GM23248 (cell line): ENCODE data around the gene CAMTA1. TPM values are rescaled to one million over a fixed set of nuclear protein-coding genes. Genes with fewer than 3 reads are reported as not detected.

ENCODE experiments used
- DNase-seq: peaks from one replicate; pipeline ENCODE4 v3.0.0-alpha.2; 2015
- H2AFZ ChIP-seq: fragments of 200-600 bp; sonication (generic); 2 replicates; pipeline ENCODE4 v1.6.1; 2016; ENCODE audit warnings: antibody characterized with exemption
- H3F3A ChIP-seq: fragments of 200-600 bp; sonication (generic); 2 replicates; pipeline ENCODE4 v1.6.1; 2016; ENCODE audit warnings: mild to moderate bottlenecking, antibody characterized with exemption, mixed run types; ENCODE audit not compliant: insufficient read depth
- H3K27ac ChIP-seq: fragments of 200-600 bp; sonication (generic); 2 replicates; pipeline ENCODE4 v1.5.1; 2016; ENCODE audit warnings: mild to moderate bottlenecking
- H3K27me3 ChIP-seq: fragments of 200-600 bp; sonication (generic); replicated peaks from 2 replicates; pipeline ENCODE4 v1.6.1; 2016; ENCODE audit warnings: mild to moderate bottlenecking; ENCODE audit not compliant: insufficient read depth
- H3K36me3 ChIP-seq: fragments of 200-600 bp; sonication (generic); 2 replicates; pipeline ENCODE4 v1.6.1; 2016; ENCODE audit warnings: low read depth, mild to moderate bottlenecking
- H3K4me1 ChIP-seq: fragments of 200-600 bp; sonication (generic); 2 replicates; pipeline ENCODE4 v1.6.1; 2016; ENCODE audit warnings: mild to moderate bottlenecking; ENCODE audit not compliant: insufficient read depth
- H3K4me2 ChIP-seq: fragments of 200-600 bp; sonication (generic); one replicate; pipeline ENCODE4 v1.6.1; 2016; ENCODE audit warnings: mild to moderate bottlenecking; ENCODE audit not compliant: unreplicated experiment
- H3K4me3 ChIP-seq: fragments of 200-600 bp; sonication (generic); 2 replicates; pipeline ENCODE4 v1.5.1; 2016; ENCODE audit warnings: mild to moderate bottlenecking
- H3K79me2 ChIP-seq: fragments of 200-600 bp; sonication (generic); 2 replicates; pipeline ENCODE4 v1.6.1; 2016; ENCODE audit warnings: mild to moderate bottlenecking; ENCODE audit not compliant: insufficient read depth
- H3K9ac ChIP-seq: fragments of 200-600 bp; sonication (generic); 2 replicates; pipeline ENCODE4 v1.6.1; 2016; ENCODE audit warnings: mild to moderate bottlenecking
- H3K9me2 ChIP-seq: fragments of 200-600 bp; sonication (generic); 2 replicates; pipeline ENCODE4 v1.6.1; 2016; ENCODE audit warnings: mixed run types, mild to moderate bottlenecking, moderate library complexity; ENCODE audit not compliant: insufficient read depth
- H3K9me3 ChIP-seq: fragments of 200-600 bp; sonication (generic); one replicate; pipeline ENCODE4 v1.6.1; 2017; ENCODE audit warnings: low read depth
- H4K20me1 ChIP-seq: fragments of 200-600 bp; sonication (generic); 2 replicates; pipeline ENCODE4 v1.6.0; 2016; ENCODE audit not compliant: insufficient read depth
- EZH2 ChIP-seq: fragments of 200-600 bp; sonication (generic); IDR thresholded peaks from 2 replicates; pipeline ENCODE4 v1.6.1; 2018; ENCODE audit warnings: antibody characterized with exemption, mild to moderate bottlenecking; ENCODE audit not compliant: insufficient read depth, poor library complexity, severe bottlenecking
- EZH2phosphoT487 ChIP-seq: fragments of 200-600 bp; sonication (generic); IDR thresholded peaks from 2 replicates; pipeline ENCODE4 v1.6.1; 2018; ENCODE audit warnings: antibody characterized with exemption, moderate library complexity, mild to moderate bottlenecking, low read depth; ENCODE audit not compliant: insufficient read depth
- WGBS, 2 experiments: methylation state at CpG; one replicate each; pipeline ENCODE4 v1.1.6; 2015 to 2017; ENCODE audit warnings: low lambda C conversion rate in 2 of 2, low coverage in 1 of 2; ENCODE audit errors: missing lambda C conversion rate in 2 of 2; 5-methylcytosine and 5-hydroxymethylcytosine counted together
- in situ Hi-C: fragments of 300-500 bp; cut with MboI; formaldehyde crosslinking; loops from 2 replicates; pipeline ENCODE4 v1.15.0; 2020
- polyA plus RNA-seq: library from polyadenylated mRNA; unstranded; fragments of >200 nt; fragmentation: Nextera tagmentation; extraction: Ambion mirVana; gene quantifications from 2 replicates; pipeline ENCODE4 v1.2.1, GENCODE V29; 2016
- total RNA-seq: library from RNA; depleted of rRNA; stranded (reverse); fragments of >200 nt; shearing (Covaris generic); gene quantifications from 2 replicates; pipeline ENCODE4 v1.2.3, GENCODE V29; 2014

CAMTA1 gene
- total and polyA plus RNA-seq, 2 experiments from 2014 or later: 50.1 to 165 TPM

DNA sequence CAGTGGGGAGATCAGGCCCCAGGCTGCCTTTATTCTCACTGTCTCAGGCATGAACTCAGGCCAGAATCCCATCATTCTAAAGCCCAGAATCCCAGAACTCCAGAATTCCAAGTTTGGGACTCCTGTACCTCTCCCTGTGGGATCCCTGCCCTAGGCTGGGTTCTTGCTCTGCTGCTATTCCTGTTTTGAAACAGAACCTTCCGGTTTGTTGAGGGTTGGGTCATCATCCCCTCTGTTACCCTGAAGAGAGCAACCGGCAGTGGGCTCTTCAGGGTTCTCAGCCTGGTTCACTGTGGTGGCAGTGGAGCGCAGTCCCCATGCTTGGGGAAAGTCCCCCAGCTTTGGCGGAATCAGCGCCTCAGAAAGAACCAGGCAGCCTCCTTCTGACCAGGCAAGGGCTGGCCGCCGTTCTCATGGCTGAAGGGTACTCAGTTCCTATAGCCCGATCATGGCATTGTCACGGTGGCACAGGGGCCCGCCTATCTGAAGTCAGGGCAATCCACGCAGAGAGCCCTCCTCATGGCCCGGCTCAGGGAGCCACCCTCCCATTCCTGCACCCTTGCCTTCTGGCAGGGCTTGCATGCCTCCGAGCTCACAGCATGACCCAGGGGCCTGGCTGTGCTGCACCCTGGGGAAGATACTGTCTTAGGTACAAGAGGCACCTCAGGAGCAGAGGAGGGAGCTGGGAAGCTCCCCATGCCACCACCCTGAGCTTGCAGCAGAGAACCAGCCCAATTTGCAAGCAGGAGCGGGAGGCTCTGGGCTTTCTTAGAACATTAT lies 650.2 kb downstream of the CAMTA1 start:
- Histone ChIP-seq H3K4me3 (no peak overlapping the region), H3K36me3 (no peaks in the 10 kb centered on the region), H3K9me2 (no peaks in the 10 kb centered on the region), H3K79me2 (no peaks in the 10 kb centered on the region), H3K27ac (no peak overlapping the region), H3K9me3 (no peaks in the 10 kb centered on the region), H3K4me1 (no peaks in the 10 kb centered on the region), H3K4me2 (no peak overlapping the region), H3F3A (no peaks in the 10 kb centered on the region), H3K9ac (no peak overlapping the region), H3K27me3 (no peaks in the 10 kb centered on the region), H4K20me1 (no peaks in the 10 kb centered on the region), H2AFZ (no peak overlapping the region)
- WGBS, 2 experiments: 90 to 94% methylated on average over 14 of the region's 14 CpGs
- in situ Hi-C loops: no loop called here
- no peak for DNase-seq
- TF ChIP-seq EZH2: no peak
- no peak for TF ChIP-seq EZH2phosphoT487

DNA sequence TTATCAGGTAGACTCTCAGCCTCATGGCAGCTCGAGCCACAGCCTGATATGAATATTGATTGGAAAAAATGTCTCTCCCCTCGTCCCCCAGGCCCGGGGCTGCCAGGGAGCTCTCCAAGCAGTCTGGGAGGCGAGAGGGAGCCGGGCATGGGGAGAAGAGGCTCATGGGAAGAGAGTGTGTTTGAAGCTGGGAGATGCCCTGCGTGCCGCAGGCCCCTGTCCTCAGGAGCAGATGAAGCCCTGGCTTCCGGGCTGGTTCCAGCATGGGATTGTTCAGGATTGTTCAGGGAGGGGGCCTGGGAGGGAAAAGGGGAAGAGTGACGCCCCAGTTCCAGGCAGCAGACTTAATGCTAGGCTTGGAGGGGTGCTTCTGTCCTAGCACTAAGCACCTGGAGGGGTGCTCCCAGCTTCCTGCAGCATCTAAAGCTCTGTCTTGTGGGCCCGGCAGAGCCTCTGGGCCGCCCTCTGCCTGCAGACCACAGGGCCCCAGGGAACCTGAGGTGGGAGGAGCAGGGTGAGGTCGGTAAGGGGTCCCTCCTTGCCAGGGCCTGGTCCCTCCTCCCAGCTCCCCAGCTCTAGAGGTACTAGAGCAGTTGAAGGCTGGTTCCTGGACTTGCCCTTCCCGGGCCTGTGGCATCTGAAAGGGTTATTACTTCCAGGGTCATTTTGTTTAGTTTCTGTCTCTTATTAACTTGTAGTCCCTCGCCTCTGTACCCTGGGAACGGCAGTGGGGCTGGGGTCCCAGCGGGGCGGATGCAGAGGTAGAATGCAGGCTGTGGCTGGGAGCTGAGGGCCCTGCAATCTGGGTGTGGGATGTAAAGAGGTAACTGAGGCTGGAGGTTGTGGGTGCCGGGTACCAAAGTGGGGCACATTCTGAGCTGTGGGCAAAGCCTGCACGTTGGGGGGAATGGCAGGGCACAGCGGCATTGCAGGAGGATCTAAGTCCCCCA lies 651.1 kb downstream of the CAMTA1 start:
- no peaks in the 10 kb centered on the region for H3K27me3 ChIP-seq
- H4K20me1 ChIP-seq: no peaks in the 10 kb centered on the region
- no peak overlapping the region for H2AFZ ChIP-seq
- in situ Hi-C loops: no loop called here
- no peak overlapping the region for H3K4me3 ChIP-seq
- H3K9ac ChIP-seq: no peak overlapping the region
- H3K9me2 ChIP-seq: no peaks in the 10 kb centered on the region
- H3K4me1 ChIP-seq: no peaks in the 10 kb centered on the region
- WGBS, 2 experiments: 80 to 82% methylated on average over 19 to 20 of the region's 20 CpGs
- DNase-seq: no peak
- TF ChIP-seq EZH2phosphoT487: no peak
- TF ChIP-seq EZH2: no peak
- no peaks in the 10 kb centered on the region for H3K36me3 ChIP-seq
- H3F3A ChIP-seq: no peaks in the 10 kb centered on the region
- no peak overlapping the region for H3K27ac ChIP-seq
- no peaks in the 10 kb centered on the region for H3K79me2 ChIP-seq
- H3K4me2 ChIP-seq: no peak overlapping the region
- no peaks in the 10 kb centered on the region for H3K9me3 ChIP-seq

DNA sequence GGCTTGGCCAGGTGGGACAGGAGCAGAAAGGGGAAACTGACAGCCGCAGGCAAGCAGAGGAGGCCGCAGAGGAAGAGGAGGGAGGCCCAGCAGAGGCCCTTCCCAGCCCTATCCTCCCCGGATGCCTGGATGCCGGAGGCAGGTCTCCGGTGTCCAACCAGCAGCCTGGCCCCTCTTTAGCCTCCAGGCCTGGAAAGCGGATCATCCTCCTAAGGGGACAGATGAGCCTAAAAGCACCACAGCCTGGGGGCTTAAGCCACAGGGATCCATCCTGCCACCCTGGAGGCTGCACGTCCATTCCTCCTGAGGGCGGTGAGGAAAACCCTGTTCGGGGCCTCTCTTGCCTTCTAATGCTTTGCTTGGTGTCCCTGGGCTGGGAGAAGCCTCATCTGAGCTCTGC lies 651.8 kb downstream of the CAMTA1 start:
- Histone ChIP-seq H3K4me2 (no peak overlapping the region), H3K27me3 (no peaks in the 10 kb centered on the region), H3K9me2 (no peaks in the 10 kb centered on the region), H2AFZ (no peak overlapping the region), H3K79me2 (no peaks in the 10 kb centered on the region), H3K36me3 (no peaks in the 10 kb centered on the region), H3F3A (no peaks in the 10 kb centered on the region), H3K4me3 (no peak overlapping the region), H3K27ac (no peak overlapping the region), H3K9ac (no peak overlapping the region), H3K4me1 (no peaks in the 10 kb centered on the region), H3K9me3 (no peaks in the 10 kb centered on the region), H4K20me1 (no peaks in the 10 kb centered on the region)
- TF ChIP-seq EZH2phosphoT487 (no peak), EZH2 (no peak)
- in situ Hi-C loops: no loop called here
- WGBS, 2 experiments: 85 to 86% methylated on average over 9 of the region's 9 CpGs
- no peak for DNase-seq

GRCh38 chr1:7437608-7438395 lies 652.5 kb downstream of the CAMTA1 start:
- no peak for TF ChIP-seq EZH2
- 93 to 96% methylated on average over 21 of the region's 21 CpGs for WGBS, 2 experiments
- Histone ChIP-seq H3K9ac (no peak overlapping the region), H3K9me2 (no peaks in the 10 kb centered on the region), H3K4me1 (no peaks in the 10 kb centered on the region), H3K27ac (no peak overlapping the region), H3K79me2 (no peaks in the 10 kb centered on the region), H3K36me3 (no peaks in the 10 kb centered on the region), H4K20me1 (no peaks in the 10 kb centered on the region), H3K9me3 (no peaks in the 10 kb centered on the region), H3K4me3 (no peak overlapping the region), H3K4me2 (no peak overlapping the region), H3K27me3 (no peaks in the 10 kb centered on the region), H3F3A (no peaks in the 10 kb centered on the region), H2AFZ (no peak overlapping the region)
- DNase-seq: no peak
- in situ Hi-C loops: no loop called here
